SK-N-SH (cell line): ENCODE data around the gene USP32.

Experiments used
- EP300 ChIP-seq, 2 experiments: IDR thresholded peaks; 2 replicates each; pipeline versions ENCODE4 v1.4.0 to v1.6.1; 2012; ENCODE audit warnings: borderline replicate concordance in 1 of 2, low read depth in 1 of 2, low read length in 1 of 2
- EZH2phosphoT487 ChIP-seq: fragments of 200-600 bp; sonication (generic); IDR thresholded peaks from 2 replicates; pipeline ENCODE4 v1.6.1; 2017; ENCODE audit warnings: low read depth, mixed run types, mild to moderate bottlenecking, antibody characterized with exemption, moderate library complexity, borderline replicate concordance
- POLR2AphosphoS5 ChIP-seq: IDR thresholded peaks from 2 replicates; pipeline ENCODE4 v1.6.1; 2012; ENCODE audit warnings: low read depth, low read length
- RAD21 ChIP-seq: IDR thresholded peaks from 2 replicates; pipeline ENCODE4 v1.6.1; 2012; ENCODE audit warnings: mild to moderate bottlenecking, low read length
- RFX5 ChIP-seq: IDR thresholded peaks from 2 replicates; pipeline ENCODE4 v1.6.1; 2012; ENCODE audit warnings: mild to moderate bottlenecking, improper control_type of control experiment, low read length
- SIN3A ChIP-seq: IDR thresholded peaks from 2 replicates; pipeline ENCODE4 v1.6.1; 2012; ENCODE audit warnings: low read depth, mild to moderate bottlenecking, low read length, moderate library complexity, borderline replicate concordance
- SMC3 ChIP-seq: IDR thresholded peaks from 2 replicates; pipeline ENCODE4 v1.6.1; 2012; ENCODE audit warnings: low read depth, low read length, improper control_type of control experiment
- TF ChIP-seq, protein P1 (sequence below): fragments of 200-600 bp; sonication (generic); IDR thresholded peaks from 2 replicates; pipeline ENCODE4 v1.6.1; 2017; ENCODE audit warnings: antibody characterized with exemption, mild to moderate bottlenecking, moderate library complexity

DNA sequence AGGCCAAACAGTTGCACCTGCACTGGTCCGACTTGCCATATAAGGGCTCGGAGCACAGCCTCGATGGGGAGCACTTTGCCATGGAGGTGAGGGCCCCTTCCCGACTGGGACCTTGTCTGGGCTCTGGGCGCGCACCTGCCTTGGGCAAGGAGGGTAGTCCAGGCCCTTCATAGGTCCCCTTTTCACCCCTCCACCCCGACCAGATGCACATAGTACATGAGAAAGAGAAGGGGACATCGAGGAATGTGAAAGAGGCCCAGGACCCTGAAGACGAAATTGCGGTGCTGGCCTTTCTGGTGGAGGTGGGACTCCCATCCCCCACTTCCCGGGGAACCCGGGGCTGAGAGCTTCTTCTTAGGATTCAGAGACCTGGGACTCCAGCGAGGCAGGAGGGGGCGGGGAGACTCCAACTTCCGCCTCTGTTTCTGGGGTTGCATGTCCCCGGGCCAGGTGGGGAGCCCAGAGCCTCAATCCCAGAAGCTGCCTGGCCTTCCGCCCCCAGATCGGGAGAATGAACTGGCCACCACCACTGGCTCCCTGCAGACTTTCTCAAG, 234.4 kb downstream of the USP32 start:
- TF ChIP-seq, protein P1, sequence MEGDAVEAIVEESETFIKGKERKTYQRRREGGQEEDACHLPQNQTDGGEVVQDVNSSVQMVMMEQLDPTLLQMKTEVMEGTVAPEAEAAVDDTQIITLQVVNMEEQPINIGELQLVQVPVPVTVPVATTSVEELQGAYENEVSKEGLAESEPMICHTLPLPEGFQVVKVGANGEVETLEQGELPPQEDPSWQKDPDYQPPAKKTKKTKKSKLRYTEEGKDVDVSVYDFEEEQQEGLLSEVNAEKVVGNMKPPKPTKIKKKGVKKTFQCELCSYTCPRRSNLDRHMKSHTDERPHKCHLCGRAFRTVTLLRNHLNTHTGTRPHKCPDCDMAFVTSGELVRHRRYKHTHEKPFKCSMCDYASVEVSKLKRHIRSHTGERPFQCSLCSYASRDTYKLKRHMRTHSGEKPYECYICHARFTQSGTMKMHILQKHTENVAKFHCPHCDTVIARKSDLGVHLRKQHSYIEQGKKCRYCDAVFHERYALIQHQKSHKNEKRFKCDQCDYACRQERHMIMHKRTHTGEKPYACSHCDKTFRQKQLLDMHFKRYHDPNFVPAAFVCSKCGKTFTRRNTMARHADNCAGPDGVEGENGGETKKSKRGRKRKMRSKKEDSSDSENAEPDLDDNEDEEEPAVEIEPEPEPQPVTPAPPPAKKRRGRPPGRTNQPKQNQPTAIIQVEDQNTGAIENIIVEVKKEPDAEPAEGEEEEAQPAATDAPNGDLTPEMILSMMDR: no peak
- TF ChIP-seq RAD21 (no peak), SIN3A (no peak), EP300 (IDR thresholded peaks at IDR 0.05; ENCODE audit: borderline replicate concordance in 1 of 2, low read depth in 1 of 2, low read length in 1 of 2) (no peak), RFX5 (no peak), POLR2AphosphoS5 (no peak), SMC3 (no peak), EZH2phosphoT487 (no peak)
